ACC112 (cell line): Measurements from ENCODE around the gene ARID1B.

Experiments
- H2AFZ ChIP-seq: fragments of 200-600 bp; sonication (generic); one replicate; pipeline ENCODE4 v1.6.0; 2017; ENCODE audit warnings: antibody characterized with exemption, low read length; ENCODE audit not compliant: unreplicated experiment
- H3K27ac ChIP-seq: fragments of 200-600 bp; sonication (generic); 2 replicates; pipeline ENCODE4 v1.5.1; 2014; ENCODE audit warnings: low read depth, mild to moderate bottlenecking, antibody characterized with exemption, low read length, moderate library complexity
- H3K27me3 ChIP-seq: fragments of 200-600 bp; sonication (generic); 2 replicates; pipeline ENCODE4 v1.6.1; 2014; ENCODE audit warnings: mild to moderate bottlenecking, antibody characterized with exemption, low read length, moderate library complexity, mixed read lengths; ENCODE audit not compliant: insufficient read depth
- H3K36me3 ChIP-seq: fragments of 200-600 bp; sonication (generic); 2 replicates; pipeline ENCODE4 v1.6.1; 2016; ENCODE audit warnings: mild to moderate bottlenecking, antibody characterized with exemption, low read length, moderate library complexity, mixed read lengths; ENCODE audit not compliant: insufficient read depth
- H3K4me1 ChIP-seq: fragments of 200-600 bp; sonication (generic); one replicate; pipeline ENCODE4 v1.6.1; 2016; ENCODE audit warnings: low read length, mixed read lengths; ENCODE audit not compliant: insufficient read depth, unreplicated experiment, control insufficient read depth
- H3K4me3 ChIP-seq: fragments of 200-600 bp; sonication (generic); 2 replicates; pipeline ENCODE4 v1.5.1; 2014; ENCODE audit warnings: mild to moderate bottlenecking, low read depth, low read length
- H3K79me2 ChIP-seq: fragments of 200-600 bp; sonication (generic); one replicate; pipeline ENCODE4 v1.6.0; 2016; ENCODE audit warnings: low read length; ENCODE audit not compliant: control insufficient read depth, unreplicated experiment, insufficient read depth

Gene ARID1B

GRCh38 chr6:156828280-156828703 lies 51.1 kb downstream of the ARID1B start:
- H3K79me2 ChIP-seq: peaks cover 71% of the 10 kb centered on the region
- peaks cover 36% of the 10 kb centered on the region for H3K4me1 ChIP-seq
- H3K27ac ChIP-seq: peak overlapping the region; percentile 93
- no peaks in the 10 kb centered on the region; the same call in 1 of the 2 replicates for H3K36me3 ChIP-seq
- no peak overlapping the region for H2AFZ ChIP-seq
- H3K27me3 ChIP-seq: no peaks in the 10 kb centered on the region
- peak overlapping the region; percentile 58 for H3K4me3 ChIP-seq

GRCh38 chr6:156830126-156830525 lies 52.9 kb downstream of the ARID1B start:
- no peaks in the 10 kb centered on the region for H3K27me3 ChIP-seq
- no peaks in the 10 kb centered on the region; the same call in 1 of the 2 replicates for H3K36me3 ChIP-seq
- no peak overlapping the region for H3K27ac ChIP-seq
- no peak overlapping the region for H3K4me3 ChIP-seq
- peaks cover 72% of the 10 kb centered on the region for H3K79me2 ChIP-seq
- no peak overlapping the region for H2AFZ ChIP-seq
- H3K4me1 ChIP-seq: peaks cover 46% of the 10 kb centered on the region

- Histone ChIP-seq H3K27me3 (no peaks in the 10 kb centered on the region), H3K36me3 (peaks cover 6% of the 10 kb centered on the region; the same call in 1 of the 2 replicates), H2AFZ (no peak overlapping the region), H3K4me3 (no peak overlapping the region), H3K4me1 (peaks cover 37% of the 10 kb centered on the region), H3K27ac (no peak overlapping the region), H3K79me2 (peaks cover 67% of the 10 kb centered on the region)
Observed at GRCh38 chr6:156832231-156832647, 55.1 kb downstream of the ARID1B start.

GRCh38 chr6:156832669-156833068 lies 55.5 kb downstream of the ARID1B start:
- no peak overlapping the region for H2AFZ ChIP-seq

GRCh38 chr6:156833755-156834154 lies 56.6 kb downstream of the ARID1B start:
- no peak overlapping the region for H3K27ac ChIP-seq
- H3K27me3 ChIP-seq: no peaks in the 10 kb centered on the region
- peaks cover 6% of the 10 kb centered on the region; the same call in 1 of the 2 replicates for H3K36me3 ChIP-seq
- peaks cover 27% of the 10 kb centered on the region for H3K4me1 ChIP-seq
- no peak overlapping the region for H3K4me3 ChIP-seq
- H2AFZ ChIP-seq: no peak overlapping the region
- H3K79me2 ChIP-seq: peaks cover 72% of the 10 kb centered on the region

More at GRCh38 chr6:156832669-156833068, 55.5 kb downstream of the ARID1B start:
- H3K4me1 ChIP-seq: peaks cover 34% of the 10 kb centered on the region
- H3K79me2 ChIP-seq: peaks cover 66% of the 10 kb centered on the region
- H3K27ac ChIP-seq: no peak overlapping the region
- no peak overlapping the region for H3K4me3 ChIP-seq
- peaks cover 6% of the 10 kb centered on the region; the same call in 1 of the 2 replicates for H3K36me3 ChIP-seq
- H3K27me3 ChIP-seq: no peaks in the 10 kb centered on the region

- peaks cover 73% of the 10 kb centered on the region for H3K79me2 ChIP-seq
- no peak overlapping the region for H3K4me3 ChIP-seq
- no peaks in the 10 kb centered on the region for H3K27me3 ChIP-seq
- 0 out of 2 replicates have a peak, but pooled peaks cover 6% of the 10 kb centered on the region for H3K36me3 ChIP-seq
- H3K27ac ChIP-seq: no peak overlapping the region
- peaks cover 8% of the 10 kb centered on the region for H3K4me1 ChIP-seq
- H2AFZ ChIP-seq: no peak overlapping the region
Observed at GRCh38 chr6:156839129-156839528, 62.0 kb downstream of the ARID1B start.

GRCh38 chr6:156839591-156840001 lies 62.4 kb downstream of the ARID1B start:
- no peaks in the 10 kb centered on the region for H3K27me3 ChIP-seq
- H3K4me1 ChIP-seq: peaks cover 7% of the 10 kb centered on the region
- no peak overlapping the region for H3K4me3 ChIP-seq
- H3K27ac ChIP-seq: no peak overlapping the region
- H2AFZ ChIP-seq: no peak overlapping the region
- 0 out of 2 replicates have a peak, but pooled peaks cover 6% of the 10 kb centered on the region for H3K36me3 ChIP-seq
- H3K79me2 ChIP-seq: peaks cover 73% of the 10 kb centered on the region

GRCh38 chr6:156840136-156840535 lies 63.0 kb downstream of the ARID1B start:
- Histone ChIP-seq H2AFZ (no peak overlapping the region), H3K36me3 (0 out of 2 replicates have a peak, but pooled peaks cover 6% of the 10 kb centered on the region), H3K4me3 (no peak overlapping the region), H3K27ac (no peak overlapping the region), H3K4me1 (peaks cover 8% of the 10 kb centered on the region), H3K79me2 (peaks cover 76% of the 10 kb centered on the region), H3K27me3 (no peaks in the 10 kb centered on the region)

- H3K4me3 ChIP-seq: no peak overlapping the region
- H3K27ac ChIP-seq: no peak overlapping the region
- 0 out of 2 replicates have a peak, but pooled peaks cover 6% of the 10 kb centered on the region for H3K36me3 ChIP-seq
- no peaks in the 10 kb centered on the region for H3K27me3 ChIP-seq
- H2AFZ ChIP-seq: no peak overlapping the region
- peaks cover 78% of the 10 kb centered on the region for H3K79me2 ChIP-seq
- H3K4me1 ChIP-seq: peaks cover 12% of the 10 kb centered on the region
Observed at GRCh38 chr6:156840606-156841005, 63.4 kb downstream of the ARID1B start.

- Histone ChIP-seq H3K27me3 (no peaks in the 10 kb centered on the region), H3K27ac (no peak overlapping the region), H2AFZ (no peak overlapping the region), H3K36me3 (no peaks in the 10 kb centered on the region), H3K79me2 (peaks cover 75% of the 10 kb centered on the region), H3K4me3 (no peak overlapping the region), H3K4me1 (peaks cover 13% of the 10 kb centered on the region)
Observed at GRCh38 chr6:156841508-156841907, 64.3 kb downstream of the ARID1B start.

GRCh38 chr6:156842598-156843250 lies 65.5 kb downstream of the ARID1B start:
- H3K27ac ChIP-seq: no peak overlapping the region
- H3K36me3 ChIP-seq: no peaks in the 10 kb centered on the region
- H3K27me3 ChIP-seq: no peaks in the 10 kb centered on the region
- peaks cover 13% of the 10 kb centered on the region for H3K4me1 ChIP-seq
- no peak overlapping the region for H2AFZ ChIP-seq
- peaks cover 82% of the 10 kb centered on the region for H3K79me2 ChIP-seq
- no peak overlapping the region for H3K4me3 ChIP-seq
